GM20431 (cell line): ENCODE data around the gene LUZP2.

Source experiments
- in situ Hi-C: fragments of 300-500 bp; cut with MseI, MboI; formaldehyde crosslinking; loops from one replicate; pipeline ENCODE4 v1.15.0; 2020; ENCODE audit warnings: low sequenced_read_pairs; ENCODE audit not compliant: unreplicated experiment

Gene LUZP2

DNA sequence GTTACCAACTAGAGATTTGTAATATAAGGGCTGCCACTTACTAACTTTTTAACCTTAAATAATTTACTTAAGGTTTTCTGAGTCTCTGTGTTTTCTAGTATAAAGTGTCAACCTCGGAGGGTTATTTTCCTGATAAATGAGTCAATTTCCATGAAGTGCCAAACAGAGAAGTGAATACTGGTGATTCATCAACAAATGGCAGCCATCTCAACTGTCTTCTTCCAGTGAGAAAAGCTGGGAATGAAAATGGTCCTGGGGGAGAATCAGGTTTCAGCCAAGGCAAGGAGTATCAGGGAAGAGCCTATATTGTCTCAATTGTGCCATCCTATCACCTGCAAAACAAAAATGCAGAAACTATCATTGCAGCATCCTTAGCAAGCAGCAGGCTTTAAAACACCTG is 129.1 kb downstream of the LUZP2 start:
- in situ Hi-C loops, result no loop called here

DNA sequence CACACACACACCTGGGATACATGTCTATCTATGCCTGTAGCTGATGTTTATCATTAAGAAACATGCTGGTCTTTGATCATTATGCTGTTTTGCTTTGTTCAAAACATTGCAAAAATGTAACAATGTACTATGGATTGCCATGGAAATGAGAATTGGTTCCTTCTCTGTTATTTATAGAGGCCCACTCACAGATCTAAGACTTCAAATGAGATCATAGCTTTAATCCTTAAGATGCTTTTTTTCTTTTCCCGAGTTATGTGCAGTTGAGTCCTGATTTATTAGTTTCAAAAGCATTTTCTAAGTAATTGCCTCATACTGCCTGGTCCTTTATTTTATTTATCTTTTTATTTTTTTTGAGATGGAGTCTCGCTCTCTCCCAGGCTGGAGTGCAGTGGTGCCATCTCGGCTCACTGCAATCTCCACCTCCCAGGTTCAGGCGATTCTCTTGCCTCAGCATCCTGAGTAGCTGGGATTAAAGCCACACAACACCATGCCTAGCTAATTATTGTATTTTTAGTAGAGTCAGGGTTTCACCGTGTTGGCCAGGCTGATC is 131.4 kb downstream of the LUZP2 start:
- in situ Hi-C loops, result no loop called here

DNA sequence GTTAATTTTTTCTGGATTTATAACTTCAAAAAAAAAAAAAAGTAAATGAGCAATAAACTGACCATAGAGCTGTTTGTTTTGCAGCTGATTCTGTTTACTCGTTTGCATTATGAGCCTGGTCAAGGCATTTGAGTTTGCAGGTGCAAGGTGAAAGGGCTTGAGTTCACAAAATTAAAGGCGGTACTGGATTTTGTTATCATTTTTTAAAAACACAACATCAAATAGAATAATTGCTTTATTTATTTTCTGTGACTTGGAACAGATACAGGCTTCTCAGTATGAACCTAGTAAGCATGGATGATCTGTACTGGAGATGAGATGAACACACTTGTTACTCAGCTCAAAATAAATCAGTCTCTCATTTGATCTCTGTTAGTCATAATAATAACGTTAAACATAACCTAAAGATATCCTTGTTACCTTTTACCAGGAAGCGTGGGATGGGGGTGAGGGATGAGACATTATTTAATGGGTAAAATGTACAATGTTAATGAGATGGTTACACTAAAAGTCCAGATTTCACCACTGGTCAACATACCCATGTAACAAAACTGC is 137.8 kb downstream of the LUZP2 start:
- in situ Hi-C loops, result no loop called here

DNA sequence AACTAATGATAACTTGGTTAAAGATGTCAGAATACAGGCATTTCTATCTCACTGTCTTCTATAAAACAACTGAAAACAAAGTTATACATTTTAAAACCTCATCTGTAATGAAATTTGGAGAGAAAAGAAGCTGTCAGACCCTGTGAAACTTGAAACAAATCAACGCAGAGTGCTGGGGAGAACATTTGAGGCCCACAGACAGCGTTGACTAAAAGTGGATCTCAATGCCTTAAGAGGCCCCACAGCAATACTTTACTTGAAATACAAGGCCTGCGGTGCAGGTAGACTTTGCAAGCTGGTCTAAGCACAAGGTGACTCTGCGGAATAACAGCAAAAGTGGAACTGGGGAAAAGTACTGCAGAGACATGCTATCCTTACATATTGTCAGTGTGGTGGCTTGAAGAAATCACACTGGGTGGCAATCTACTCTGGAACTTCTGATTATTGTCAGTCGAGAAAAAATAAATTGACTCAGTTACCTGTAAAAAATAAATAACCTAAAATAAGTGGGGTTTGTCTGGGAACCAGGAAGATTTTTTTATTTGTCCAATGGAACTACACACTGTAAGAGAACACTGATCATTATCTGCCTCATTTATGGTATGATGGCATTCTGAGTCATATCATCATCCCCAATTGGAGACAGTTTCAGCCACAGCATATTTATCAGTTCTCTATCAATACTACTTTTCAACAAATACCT is 138.9 kb downstream of the LUZP2 start:
- in situ Hi-C loops, result no loop called here

DNA sequence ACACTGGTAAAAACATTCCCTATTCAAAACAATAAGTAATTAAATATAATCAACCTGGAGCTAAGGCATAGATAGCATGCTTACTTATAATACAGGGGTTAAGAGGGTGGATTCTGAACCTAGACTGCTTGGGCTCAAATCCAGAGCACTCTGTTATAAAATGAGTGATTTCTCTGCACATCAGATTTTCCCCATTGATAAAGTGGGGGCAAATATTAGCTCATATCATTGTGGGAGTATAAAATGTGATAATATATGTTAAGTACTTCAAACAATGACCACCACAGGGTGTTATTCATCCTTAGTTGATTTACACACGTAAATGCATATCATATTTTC is 139.4 kb downstream of the LUZP2 start:
- in situ Hi-C loops, result no loop called here

DNA sequence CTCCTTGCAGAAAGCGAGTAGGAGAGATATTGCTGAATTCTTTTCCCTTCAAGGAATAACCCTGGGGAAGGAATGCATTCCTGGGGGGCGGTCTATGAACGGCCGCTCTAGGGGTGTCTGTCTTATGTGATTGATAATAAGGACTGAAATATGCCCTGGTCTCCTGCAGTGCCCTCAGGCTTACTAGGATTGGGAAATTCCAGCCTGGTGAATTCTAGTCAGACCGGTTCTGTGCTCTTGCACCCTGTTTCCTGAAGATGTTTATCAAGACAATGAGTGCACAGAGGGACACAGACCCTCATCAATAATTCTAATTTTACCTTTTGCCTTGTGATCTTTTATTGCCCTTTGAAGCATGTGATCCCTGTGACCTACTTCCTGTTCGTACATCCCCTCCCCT is 140.7 kb downstream of the LUZP2 start:
- in situ Hi-C loops, result no loop called here

DNA sequence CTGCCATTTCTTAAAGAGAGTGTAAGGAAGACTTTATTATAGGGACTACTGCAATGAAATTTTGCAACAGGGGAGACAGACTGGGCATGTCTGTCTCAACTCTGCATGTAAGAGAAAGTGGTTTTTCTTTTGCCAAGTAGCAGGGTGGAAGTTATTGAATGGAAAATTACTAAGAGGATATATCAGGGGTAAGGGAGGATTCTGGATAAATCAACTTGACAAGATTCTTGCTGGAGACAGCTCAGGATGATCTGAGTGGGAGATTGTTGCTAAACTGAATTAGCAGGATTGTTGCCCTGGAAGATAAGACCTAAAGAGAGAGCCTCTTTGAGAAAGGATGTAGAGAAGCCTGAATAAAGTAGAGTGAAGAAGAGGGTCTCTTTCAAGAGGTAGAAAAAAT is 145.8 kb downstream of the LUZP2 start:
- in situ Hi-C loops, result no loop called here

DNA sequence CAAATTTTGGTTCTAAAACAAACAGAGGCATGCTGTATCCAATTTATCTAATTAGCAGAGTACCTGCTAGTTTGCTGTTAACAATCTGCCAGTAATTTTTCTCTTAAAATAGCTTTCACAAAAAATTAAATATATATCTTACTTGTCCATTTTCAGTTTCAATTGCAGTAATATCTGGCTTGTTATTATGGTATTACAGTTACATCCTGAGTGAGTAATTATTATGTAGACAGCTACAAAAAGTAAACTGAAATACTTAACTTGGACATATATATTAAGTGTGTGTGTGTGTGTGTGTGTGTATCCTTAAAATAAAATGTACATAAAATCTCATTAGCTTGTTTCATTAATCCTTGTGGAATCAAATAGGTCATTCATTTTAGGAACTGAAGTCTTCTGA is 148.7 kb downstream of the LUZP2 start:
- in situ Hi-C loops, result no loop called here

DNA sequence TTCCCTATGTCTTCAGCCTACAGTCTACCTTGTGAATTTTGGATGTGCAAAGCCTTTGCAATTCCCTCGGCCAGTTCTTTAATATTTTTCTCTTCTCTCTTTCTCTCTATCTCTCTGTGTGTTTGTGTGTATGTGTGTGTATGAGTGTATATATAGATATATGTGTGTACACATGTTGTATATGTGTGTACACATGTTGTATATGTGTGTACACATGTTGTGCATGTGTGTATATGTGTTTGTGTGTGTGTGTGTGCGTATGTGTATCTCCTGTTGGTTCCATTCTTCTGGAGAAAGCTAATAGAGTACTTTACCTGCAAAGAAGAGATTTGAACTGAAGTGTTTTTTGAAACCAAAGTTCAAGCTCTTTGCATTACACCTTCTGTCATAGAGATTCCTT is 155.0 kb downstream of the LUZP2 start:
- in situ Hi-C loops, result no loop called here

DNA sequence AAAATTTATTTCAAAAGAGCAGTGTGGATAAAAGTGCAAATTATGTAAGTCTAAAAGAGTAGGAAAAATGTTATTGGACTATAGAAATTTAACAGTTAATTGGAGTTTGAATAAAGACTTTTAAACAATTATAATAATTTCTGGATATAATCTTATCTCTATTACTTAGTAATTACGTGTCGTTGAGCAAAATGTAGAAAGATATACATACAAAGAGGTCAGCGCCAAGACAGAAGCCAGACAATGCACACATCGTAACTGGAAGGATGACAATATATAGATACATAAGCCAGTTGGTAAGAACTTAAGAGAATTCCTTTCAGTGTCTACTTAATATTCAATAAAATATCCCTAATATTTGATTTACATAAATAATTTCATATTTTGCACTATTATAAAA is 157.0 kb downstream of the LUZP2 start:
- in situ Hi-C loops, result no loop called here

DNA sequence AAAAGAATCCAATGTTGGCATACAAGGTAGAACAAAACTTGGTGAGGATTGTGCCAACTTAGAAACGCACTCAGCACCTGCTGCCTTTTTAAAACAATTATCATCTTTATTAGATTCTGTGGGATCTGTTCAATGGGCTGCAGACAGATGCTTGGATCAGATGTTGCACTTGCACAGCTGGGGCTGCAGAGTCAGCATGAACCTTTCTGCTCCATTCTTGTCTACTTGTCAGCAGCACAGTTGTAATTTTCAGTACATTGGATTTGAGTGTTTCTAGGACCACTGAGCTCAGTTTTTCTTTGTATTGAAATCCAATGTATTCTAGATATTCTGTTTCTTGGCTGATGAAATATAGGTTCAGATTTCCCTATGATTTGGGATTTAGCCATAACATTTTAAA is 164.5 kb downstream of the LUZP2 start:
- in situ Hi-C loops, result no loop called here

DNA sequence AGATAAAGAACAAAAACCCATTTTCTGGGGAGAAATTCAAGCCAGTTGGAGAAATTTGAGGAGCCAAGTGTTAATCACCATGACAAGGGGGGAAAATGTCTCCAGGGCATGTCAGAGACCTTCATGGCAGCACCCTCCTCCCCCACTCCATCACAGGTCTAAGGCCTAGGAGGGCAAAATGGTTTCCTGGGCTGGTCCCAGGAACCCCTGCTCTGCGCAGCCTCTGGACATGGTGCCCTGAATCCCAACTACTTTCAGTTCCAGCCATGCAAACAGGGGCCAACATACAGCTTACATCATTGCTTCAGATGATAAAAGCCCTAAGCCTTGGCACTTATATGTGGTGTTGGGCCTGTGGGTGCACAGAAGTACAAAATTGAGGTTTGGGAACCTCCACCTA is 167.5 kb downstream of the LUZP2 start:
- in situ Hi-C loops, result no loop called here

DNA sequence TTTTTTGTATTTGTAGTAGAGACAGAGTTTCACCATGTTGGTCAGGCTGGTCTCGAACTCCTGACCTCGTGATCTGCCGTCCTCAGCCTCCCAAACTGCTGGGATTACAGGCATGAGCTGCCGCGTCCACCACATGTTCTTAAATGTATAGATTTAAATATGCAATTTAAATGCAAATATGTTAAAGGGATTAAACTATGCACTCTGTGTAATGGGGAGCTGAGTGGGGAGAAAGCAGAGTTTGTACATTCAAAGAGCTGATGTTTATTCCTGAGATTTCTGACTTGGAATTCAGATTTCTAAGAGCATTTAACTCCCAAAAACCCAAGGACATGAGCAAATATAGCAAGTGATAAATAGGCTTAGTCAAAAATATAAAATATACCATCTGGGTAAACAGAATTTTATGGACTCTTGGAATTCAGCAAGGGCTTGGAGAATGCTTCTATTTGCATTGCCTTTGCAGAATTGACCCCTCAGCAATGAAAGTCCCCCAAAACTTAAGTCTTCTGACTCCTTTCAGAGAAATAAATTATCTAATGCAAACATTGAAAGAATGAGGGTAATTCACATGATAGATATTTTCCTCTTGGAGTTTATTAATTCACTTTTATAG is 170.6 kb downstream of the LUZP2 start:
- in situ Hi-C loops, result no loop called here

DNA sequence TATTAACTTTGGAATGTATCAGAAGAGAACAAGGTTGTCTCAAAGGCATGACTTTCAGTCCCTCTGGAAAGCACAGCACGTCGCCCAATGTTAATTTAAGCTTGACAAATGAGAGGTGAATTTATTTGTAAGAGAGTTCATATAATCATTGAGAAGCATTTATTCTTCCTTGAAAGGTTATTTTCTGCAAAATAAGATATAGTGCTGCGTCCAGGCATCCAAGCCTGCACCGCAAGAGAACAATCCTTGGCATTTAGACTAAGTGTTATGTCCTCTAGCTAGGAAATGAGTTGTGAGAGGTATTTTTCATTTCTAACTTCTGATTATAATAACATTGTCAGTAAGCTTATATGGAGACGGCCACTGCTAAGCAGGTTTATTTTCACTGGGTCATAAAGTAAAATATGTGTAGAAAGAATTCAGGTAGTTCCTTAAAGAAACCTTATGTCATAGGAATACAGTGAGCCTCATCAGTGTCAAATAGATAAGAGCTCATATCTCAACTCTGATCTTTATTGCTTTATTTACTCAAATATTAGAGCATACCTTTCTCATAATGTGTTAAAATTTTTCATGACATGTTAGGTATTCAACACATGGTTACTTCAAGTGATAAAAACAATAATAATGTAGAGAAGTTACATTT is 182.0 kb downstream of the LUZP2 start:
- in situ Hi-C loops, result no loop called here

DNA sequence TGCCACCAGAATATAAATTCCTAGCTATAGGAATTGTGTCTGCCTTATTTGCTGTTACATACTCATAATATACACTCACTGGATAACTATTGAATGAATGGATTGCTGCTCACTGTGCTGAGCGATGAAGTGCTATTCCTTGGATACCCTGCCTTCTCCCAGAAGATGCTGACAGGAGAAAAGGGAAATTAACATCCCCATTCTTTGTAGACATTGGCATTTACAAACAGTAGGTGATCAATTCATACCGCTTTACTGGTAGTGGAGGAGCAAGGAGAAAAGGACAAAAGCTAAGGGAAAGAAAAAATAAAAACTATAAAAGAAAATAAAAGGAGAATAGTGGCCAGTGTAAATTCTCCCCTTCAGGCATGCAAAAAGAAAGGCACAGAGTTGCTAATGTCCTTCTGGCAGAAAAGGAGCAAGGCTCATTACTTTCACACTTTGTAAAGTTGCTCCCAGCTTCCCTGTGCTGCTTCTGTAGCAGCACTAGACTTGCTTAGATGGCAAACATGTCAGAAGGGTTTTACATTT is 183.0 kb downstream of the LUZP2 start:
- in situ Hi-C loops, result no loop called here

DNA sequence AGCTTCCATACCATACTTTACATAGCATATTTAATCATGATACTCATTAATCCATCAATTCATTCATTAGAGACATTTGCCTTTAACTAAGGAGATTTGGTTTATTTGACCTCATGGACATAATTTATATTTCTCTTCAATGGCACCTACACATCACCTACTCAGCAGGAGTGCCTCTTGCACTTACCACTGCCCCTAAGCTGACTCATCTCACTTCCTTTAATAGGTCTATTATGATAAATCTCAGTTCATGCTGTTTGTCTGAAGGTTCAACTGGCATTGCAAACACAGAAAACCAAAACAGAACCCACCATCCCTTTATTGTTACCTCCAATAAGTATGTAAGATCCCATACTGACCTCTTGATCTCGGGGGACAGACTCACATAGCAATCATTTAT is 186.7 kb downstream of the LUZP2 start:
- in situ Hi-C loops, result no loop called here

DNA sequence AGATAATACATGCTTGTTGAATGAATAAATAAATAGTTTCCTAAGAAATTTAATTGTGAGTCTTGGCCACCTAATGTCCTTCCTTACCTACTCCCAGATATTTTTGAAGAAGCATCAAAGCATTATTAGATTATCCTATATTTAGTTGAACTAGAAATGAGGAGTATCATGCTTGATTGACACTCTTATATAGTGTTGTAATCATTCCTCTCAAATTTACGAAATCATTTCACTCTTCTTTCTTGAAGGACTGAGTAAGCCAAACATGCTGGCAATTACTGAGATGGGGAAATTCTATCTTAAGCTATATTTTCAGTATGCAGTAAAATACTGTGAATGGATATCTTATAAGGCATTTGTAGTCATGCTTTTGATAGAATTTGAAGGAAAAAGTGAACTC is 189.0 kb downstream of the LUZP2 start:
- in situ Hi-C loops, result no loop called here

DNA sequence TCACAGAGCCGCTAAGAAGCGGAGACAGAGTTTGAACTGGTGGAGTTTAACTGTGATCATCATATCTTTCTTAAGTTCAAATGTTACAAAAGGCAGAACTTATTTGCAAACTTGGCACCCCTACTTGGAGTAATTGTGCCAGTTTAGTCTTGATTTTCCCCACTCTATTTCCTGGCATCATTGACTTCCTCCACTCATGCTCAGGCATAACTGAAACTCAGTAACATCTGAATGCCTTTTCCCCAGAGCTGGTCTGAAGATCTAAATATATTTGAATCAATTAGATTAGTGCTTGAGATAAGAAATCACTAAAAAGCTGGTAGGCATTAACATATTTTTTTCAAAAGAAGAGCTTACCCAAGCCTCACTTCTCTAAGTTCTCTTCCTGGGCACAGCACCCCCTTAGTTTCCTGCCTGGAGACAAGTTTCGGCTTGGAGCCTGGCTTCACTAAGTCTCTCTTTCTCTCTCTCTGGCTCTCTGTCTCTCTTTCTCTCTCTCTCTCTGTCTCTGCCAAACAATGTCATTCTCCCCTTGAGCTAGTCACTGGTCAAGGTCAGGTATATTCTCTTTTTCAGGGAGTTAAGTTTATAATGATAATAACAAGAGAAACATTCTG is 190.8 kb downstream of the LUZP2 start:
- in situ Hi-C loops, result no loop called here

DNA sequence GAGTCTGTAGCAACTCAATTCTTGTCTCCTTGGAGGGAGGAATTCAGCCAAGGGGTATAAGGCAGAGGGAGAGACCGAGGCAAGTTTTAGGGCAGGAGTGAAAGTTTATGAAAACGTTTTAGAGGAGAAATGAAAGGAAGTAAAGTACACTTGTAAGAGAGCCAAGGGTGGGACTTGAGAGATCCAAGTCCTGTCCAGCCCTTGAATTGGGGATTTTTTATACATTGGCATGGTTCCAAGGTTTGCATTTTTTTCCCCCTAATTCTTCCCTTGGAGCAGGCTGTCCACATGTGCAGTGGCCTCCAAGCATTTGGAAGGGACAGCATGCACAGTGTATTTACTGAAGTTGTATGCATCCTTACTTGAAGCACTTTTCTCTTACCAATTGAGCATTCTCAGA is 192.1 kb downstream of the LUZP2 start:
- in situ Hi-C loops, result no loop called here

DNA sequence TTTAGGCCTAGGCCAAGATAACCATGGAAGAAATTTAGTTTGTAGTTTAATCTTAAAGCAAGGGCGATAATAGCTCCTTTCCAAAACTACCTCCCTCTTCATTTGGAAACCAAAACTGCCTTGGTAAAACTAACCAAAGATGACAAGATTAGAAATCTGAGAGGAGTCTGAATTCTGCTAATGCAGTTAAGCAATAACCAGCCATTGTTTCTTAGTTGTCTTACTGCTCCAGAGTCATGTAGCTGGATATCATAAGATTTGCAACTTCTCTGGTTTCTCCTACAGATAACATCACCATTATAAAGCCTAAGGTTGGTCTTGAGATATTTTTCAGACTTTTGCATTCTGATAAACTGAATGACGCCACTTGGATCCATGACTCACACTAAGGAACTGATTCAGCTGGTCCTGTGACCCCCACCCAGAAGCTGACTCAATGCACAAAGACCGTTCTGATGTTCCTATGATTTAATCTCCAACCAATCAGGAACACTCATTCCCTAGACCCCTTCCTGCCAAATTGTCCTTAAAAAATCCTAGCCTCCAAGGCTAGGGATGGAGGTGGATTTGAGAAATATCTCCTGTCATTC is 200.8 kb downstream of the LUZP2 start:
- in situ Hi-C loops, result no loop called here
